GM12875 (cell line): ENCODE results near the gene DPEP2.
A peak's percentile ranks its signal among the peaks of the same experiment; 100 is the strongest.

Experiments
- H3K4me3 ChIP-seq: one replicate; pipeline ENCODE4 v1.5.1; 2011; ENCODE audit warnings: low read depth, low read length, control low read depth
- CTCF ChIP-seq: IDR thresholded peaks from 2 replicates; pipeline ENCODE4 v1.5.1; 2011; ENCODE audit warnings: low read depth, mild to moderate bottlenecking, control low read depth, inconsistent platforms, low read length, moderate library complexity, borderline replicate concordance; ENCODE audit not compliant: insufficient read depth

DPEP2 gene

GRCh38 chr16:67943619-67944504 lies 55.4 kb downstream of the DPEP2 start, which contains the start of gene LCAT:
TSS of gene LCAT (minus strand) at chr16:67944120. CDS start at chr16:67944101, 19 bp downstream.
- no peak for TF ChIP-seq CTCF
- no peak within 1 kb of the TSS for H3K4me3 ChIP-seq

DNA sequence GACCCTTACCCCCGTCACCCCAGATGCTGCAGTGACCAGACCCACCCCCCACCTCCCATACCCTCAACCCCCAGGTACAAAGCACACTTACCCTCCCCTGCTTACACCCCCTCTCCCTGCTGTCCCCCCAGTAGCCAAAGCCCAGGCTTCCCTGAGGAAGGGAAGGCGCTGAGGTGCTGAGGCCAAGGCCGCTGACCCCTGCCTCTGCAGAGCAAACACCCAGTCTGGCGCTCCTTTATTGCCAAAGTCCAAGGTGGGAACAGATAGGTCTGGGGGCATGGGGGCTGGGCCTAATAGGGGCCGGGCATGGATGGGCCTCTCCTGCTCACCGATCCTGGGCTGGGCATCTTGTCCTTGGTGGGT lies 56.0 kb downstream of the DPEP2 start:
- H3K4me3 ChIP-seq: no peak overlapping the region
- no peak for TF ChIP-seq CTCF

GRCh38 chr16:67942510-67943255 lies 56.6 kb downstream of the DPEP2 start:
- no peak for TF ChIP-seq CTCF
- no peak overlapping the region for H3K4me3 ChIP-seq

GRCh38 chr16:67942200-67942509 lies 57.1 kb downstream of the DPEP2 start:
- no peak overlapping the region for H3K4me3 ChIP-seq
- TF ChIP-seq CTCF: peak; percentile 90

- TF ChIP-seq CTCF: no peak
- H3K4me3 ChIP-seq: no peak overlapping the region
Measured at GRCh38 chr16:67941469-67942199, 57.6 kb downstream of the DPEP2 start.

DNA sequence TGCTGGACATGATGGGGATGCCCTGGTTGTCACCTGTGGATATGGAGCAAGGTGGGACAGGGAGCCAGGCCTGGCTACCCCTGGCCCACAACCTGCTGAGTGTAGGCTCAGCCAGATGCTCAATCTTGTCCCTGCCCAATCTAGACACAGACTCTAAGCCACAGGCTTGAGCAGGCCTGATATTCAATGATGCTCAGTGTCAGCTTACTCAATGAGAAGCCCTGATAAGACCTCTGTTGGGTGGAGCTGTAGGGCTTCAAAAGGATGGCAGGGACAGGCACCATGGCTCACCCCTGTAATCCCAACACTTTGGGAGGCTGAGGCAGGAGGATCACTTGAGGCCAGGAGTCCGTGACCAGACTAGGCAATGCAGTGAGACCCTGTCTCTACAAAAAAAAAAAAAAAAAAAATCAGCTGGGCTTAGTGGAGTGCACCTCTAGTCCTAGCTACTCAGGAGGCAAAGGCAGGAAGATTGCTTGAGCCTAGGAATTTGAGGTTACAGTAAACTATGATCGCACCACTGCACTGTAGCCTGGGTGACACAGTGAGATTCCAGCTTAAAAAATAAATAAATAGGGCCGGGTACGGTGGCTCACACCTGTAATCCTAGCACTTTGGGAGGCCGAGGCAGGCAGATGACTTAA lies 58.7 kb downstream of the DPEP2 start:
- TF ChIP-seq CTCF: no peak
- no peak overlapping the region for H3K4me3 ChIP-seq
